Hematopoietic multipotent progenitor cell treated with erythropoietin and hydrocortisone succinate and interleukin-3 and kit ligand, for 17 days (in vitro differentiated cells): ENCODE results near the gene TSPAN18.

Source experiments
- DNase-seq: peaks from one replicate; pipeline ENCODE4 v3.0.0-alpha.2; 2015; ENCODE audit warnings: low spot score

Gene TSPAN18

GRCh38 chr11:44823868-44824267, 97.1 kb downstream of the TSPAN18 start:
- DNase-seq: no peak

DNA sequence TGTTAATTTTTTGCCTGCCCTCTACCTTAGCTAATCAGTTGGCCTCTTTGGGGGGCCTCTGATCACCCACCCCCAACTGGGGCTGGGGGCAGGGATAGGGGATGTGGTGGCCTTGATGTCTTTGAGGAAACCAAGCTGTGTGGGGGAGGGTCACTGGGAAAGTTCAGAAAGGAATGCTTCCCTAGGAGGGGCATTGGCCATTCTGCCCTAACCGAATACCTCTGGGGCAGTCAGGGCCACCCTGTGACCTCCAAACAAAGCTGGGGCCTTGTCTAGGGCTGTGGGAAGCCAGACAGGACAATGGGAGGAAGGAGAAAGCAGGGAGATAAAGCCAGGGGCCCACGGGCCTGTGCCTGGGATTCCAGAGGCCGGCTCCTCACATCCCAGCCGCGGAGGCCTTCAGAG, 97.5 kb downstream of the TSPAN18 start:
- no peak for DNase-seq

- DNase-seq: no peak
Measured at GRCh38 chr11:44825058-44825785, 98.5 kb downstream of the TSPAN18 start.

DNA sequence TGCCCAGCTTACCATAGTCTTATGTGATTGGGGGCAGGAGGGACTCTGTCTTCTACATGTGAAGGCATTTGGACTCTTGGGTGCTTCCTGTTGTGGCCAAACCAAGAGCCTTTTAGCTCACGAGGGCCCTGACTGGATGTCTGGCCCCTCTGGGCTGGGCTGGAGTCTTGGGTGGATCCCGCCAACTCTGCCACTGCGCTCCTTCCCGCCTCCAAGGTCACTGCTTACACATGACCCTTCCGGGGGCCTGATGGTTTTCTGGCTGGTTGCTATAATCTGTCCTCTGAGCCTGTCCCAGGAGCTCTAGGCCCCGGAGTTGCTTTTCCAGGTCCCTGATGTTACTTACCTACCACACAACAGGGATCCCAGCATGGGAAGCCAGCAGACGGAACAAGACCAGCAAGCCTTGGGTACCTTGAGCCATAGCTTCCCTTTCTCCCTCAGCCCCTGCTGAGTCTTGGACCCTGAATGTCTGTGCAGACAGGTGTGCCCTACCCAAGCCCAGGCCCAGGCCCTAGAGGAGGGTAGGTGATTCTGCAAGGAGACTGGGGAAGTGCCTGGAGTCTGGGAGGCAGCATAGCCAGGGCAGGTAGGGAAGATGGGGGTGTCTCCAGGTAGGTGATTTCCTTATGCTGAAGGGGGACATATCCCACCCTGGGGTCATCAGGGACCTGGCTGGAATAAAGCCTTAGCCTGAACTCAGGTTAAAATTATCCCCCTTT, 100.3 kb downstream of the TSPAN18 start:
- DNase-seq: no peak

GRCh38 chr11:44828296-44828695, 101.5 kb downstream of the TSPAN18 start:
- no peak for DNase-seq

GRCh38 chr11:44829838-44830237, 103.1 kb downstream of the TSPAN18 start:
- no peak for DNase-seq

GRCh38 chr11:44831605-44832394, 105.0 kb downstream of the TSPAN18 start:
- no peak for DNase-seq

DNA sequence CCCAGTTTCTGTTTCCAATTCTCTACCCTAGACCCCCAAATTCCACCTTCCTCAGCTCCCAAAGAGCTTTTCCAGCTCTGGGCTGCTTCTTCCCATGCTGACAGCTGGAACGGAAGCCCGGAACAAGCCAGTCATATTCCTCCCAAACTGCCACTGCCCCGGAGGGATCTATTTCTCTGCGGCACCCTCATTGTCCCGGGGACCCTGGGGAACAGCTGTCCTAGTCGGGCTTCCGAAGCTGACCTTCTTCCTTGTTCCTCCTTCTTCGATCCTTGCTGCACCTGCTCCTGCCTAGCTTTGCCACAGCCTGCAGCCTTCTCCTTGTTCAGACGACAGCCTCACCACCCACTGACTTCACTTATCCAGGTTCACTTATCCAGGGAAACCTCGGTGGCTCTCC, 105.7 kb downstream of the TSPAN18 start:
- DNase-seq: no peak

GRCh38 chr11:44833221-44833876, 106.6 kb downstream of the TSPAN18 start:
- DNase-seq: no peak

- DNase-seq: no peak
Measured at GRCh38 chr11:44833877-44834452, 107.2 kb downstream of the TSPAN18 start.

GRCh38 chr11:44834846-44835245, 108.1 kb downstream of the TSPAN18 start:
- no peak for DNase-seq

- DNase-seq: no peak
Measured at GRCh38 chr11:44835296-44835695, 108.5 kb downstream of the TSPAN18 start.

DNA sequence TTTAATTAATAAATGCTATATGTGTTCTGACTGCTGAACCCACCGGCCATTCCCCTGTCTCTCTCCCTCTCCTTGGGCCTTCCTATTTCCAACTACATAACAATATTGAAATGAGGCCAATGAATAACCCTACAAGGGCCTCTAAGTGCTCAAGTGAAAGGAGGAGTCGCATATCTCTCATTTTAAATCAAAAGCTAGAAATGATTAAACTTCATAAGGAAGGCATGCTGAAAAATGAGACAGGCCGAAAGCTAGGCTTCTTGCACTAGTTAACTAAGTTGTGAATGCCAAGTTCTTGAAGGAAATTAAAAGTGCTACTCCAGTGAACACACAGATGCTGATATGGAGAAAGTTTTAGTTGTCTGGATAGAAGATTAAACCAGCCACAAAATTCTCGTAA, 109.2 kb downstream of the TSPAN18 start:
- no peak for DNase-seq

GRCh38 chr11:44837661-44838060, 110.9 kb downstream of the TSPAN18 start:
- no peak for DNase-seq

- DNase-seq: no peak
Measured at GRCh38 chr11:44839458-44840084, 112.8 kb downstream of the TSPAN18 start.

DNA sequence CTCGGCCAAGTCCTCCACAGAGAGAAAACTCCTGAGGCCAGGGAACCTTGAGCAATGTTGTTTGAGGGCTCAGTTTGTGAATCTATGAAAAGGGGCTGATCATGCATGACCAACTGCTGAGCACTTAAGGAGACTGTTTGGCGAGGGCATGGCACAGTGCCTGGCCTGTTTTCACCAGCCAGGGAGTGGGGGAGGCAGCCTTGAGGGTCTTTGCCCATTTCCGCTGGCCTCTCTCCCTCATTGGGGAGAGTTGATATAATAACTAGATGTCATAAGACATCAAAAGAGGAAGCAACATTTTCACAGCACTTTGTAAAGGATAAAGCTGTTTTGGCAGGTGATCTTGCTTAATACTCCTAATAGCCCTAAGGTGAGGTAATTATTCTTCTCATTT, 113.3 kb downstream of the TSPAN18 start:
- DNase-seq: no peak

DNA sequence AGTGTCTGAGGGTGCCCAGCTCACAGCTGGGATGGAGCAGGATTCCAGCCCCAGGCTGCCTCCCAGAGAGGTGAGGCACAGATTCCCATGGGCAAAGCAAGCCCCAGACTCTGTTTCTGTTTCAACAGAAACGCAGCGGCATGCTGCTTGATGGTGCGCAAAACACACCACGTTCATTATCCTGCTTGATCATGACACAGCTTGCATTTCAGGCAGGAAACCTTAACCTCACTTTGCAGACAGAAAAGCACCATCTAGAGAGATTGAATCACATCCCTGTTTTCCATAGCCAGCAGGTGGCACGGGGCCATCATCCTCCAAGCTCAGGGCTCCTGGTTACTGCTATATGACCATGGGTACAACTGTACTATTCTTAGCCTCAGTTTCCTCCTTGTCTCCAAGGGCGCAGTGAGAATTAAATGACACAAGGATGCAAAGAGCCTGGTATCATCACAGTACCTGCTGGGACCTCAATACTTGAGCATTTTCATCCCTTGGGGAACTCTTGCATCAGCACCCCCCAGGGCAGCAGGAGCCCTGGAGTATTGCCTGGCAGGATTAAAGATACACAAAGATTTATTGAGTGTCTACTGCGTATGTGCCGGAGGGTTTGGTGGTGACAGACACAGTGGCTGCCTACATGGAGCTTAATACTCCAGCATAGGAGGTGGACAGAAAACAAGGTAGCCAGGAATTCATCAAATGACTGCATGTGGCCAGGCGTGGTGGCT, 113.9 kb downstream of the TSPAN18 start:
- DNase-seq: no peak

GRCh38 chr11:44842220-44842619, 115.5 kb downstream of the TSPAN18 start:
- DNase-seq: no peak

DNA sequence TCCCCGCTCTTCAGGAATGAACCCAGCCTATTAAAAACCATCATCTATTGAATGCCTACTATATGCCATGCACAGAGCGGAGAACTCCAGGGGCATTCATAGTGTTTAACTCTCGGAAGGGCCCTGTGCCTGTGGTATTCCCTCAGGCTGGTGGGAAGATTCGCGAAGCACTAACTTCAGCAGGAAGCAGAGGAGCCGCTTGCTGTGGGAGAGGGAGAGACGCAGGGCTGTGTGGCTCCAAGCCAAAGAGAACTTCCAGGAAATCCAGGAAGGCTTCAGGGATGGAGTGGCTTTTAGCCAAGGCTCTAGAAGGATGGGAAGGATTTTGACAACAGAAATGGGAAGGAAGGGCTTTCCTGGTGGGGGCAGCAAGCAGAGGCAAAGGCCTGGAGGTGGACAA, 120.1 kb downstream of the TSPAN18 start:
- no peak for DNase-seq

GRCh38 chr11:44847316-44847715, 120.6 kb downstream of the TSPAN18 start:
- no peak for DNase-seq
